ENCODE results near the gene CDH2.

The CDH2 gene

DNA sequence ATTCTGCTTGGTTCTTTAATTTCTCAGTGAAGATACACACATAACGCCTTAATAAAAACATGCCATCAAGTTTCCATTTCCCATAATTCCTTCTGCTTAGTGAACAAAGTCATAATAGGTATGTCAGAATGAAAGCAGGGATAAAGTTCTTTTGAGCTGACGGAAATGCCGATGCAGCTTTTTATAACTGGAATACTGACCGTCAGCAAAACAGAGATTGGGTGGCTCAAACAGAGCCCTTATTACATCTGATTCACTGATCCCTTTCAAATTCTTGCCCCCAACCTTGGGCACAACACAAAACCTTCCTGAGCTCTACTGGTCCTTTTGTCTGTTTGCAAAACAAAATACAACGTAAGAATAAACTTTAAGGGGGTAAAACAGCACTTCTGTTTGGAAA, 140.4 kb downstream of the CDH2 start:
- TF ChIP-seq, protein P1, sequence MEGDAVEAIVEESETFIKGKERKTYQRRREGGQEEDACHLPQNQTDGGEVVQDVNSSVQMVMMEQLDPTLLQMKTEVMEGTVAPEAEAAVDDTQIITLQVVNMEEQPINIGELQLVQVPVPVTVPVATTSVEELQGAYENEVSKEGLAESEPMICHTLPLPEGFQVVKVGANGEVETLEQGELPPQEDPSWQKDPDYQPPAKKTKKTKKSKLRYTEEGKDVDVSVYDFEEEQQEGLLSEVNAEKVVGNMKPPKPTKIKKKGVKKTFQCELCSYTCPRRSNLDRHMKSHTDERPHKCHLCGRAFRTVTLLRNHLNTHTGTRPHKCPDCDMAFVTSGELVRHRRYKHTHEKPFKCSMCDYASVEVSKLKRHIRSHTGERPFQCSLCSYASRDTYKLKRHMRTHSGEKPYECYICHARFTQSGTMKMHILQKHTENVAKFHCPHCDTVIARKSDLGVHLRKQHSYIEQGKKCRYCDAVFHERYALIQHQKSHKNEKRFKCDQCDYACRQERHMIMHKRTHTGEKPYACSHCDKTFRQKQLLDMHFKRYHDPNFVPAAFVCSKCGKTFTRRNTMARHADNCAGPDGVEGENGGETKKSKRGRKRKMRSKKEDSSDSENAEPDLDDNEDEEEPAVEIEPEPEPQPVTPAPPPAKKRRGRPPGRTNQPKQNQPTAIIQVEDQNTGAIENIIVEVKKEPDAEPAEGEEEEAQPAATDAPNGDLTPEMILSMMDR (IDR thresholded peaks at IDR 0.05): no peak

DNA sequence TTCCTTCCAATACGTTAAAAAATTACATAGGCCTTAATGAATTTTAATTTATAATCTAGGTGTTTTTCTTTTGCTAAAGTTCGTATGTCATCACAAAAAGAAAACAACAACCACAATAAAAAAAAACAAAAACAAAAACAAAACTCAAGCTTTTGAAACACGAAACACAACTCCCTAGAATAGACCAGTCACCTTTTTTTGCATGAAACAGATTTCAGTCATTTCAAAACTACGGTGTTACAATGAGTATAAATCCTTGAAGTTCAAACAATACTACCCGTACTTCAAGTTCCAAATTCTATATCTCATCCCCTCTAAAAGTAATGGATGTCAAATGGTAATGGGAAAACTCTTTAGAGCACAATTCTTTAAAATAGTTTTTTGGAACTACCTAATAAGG, 142.4 kb downstream of the CDH2 start:
- TF ChIP-seq, protein P1 (IDR thresholded peaks at IDR 0.05): no peak

DNA sequence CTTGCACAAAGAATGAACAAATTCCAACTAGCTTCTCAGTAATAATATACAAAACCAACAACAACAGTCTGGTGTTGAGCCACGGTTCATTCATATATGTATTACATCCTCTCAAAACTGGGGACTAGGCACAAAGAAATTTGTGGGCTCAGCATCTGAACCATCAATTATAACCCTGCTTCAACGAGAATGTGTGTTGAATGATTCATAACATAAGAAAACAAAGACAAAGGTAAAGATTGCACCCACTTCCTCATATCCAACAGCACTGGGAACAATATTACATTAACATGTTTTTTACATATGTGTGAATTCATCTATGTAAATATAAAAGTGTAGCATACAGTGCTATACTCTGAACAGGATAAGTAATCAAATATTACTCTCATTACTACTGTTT, 144.8 kb downstream of the CDH2 start:
- TF ChIP-seq, protein P1 (IDR thresholded peaks at IDR 0.05): no peak

DNA sequence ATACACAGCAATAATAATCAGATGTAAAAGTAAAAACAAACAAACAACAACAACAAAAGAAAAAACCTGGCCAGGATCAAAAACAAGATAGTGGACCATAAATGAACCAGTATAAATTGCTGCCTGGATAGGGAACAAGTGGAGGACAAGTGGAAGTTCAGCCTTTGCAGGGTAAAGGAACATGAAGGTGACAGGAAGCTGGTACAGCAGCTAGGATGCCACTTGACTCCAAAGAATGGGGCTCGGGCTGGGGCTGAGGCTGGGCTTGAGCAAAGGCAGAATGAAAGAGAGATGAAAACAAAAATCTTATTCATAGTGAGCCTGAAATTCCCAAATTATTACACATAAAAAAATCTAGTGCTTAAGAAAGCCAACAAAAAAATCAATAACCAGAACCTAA, 146.5 kb downstream of the CDH2 start:
- TF ChIP-seq, protein P1 (IDR thresholded peaks at IDR 0.05): no peak

DNA sequence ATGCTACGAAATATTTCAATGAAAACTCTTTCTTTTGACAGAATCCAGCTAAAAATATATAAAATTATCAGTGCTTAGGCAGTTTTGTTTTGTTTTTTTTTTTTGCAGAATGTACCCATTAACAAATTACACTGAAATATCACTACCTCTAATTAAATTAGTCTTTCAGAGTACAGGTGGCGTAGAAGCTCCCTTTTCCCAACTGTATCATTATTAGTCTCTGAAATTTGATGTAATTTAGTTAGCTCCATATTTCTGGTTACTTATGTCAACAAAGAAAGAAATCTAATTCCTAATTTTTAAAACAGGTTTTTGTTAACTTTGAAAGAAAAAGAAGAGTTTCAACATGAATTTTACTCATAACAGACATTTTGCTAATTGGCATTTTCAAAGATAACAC, 149.2 kb downstream of the CDH2 start:
- TF ChIP-seq, protein P1 (IDR thresholded peaks at IDR 0.05): no peak

DNA sequence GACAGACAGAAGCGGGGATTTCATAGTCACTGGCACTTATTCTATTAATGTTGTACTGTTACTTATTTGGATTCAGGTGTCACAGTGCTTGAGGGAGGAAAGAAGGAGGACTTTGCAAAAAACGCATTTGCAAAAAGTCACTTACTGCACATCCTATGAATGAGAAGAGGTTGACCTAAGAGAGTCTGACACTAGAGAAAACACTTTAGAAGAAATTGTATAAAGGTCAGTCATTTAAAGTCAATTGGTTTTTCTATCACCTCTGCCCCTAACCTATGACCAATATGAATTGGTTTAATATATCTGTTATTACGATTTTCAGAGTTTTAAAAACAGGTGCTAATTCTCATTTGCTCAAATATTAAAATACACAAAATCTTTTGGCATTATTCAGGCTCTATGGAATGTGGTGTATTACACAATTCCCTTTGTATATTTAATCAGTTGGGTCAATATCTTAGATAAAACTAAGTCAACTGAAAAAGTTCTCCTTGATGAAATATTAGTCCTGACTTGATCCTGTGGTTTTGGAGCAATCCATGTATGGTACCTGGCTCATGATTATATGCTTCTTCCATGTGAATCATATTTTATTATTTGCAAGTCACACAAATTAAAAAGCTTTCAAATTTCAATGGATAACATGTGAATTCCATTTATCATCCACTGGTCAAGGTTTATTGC, 157.4 kb downstream of the CDH2 start:
- TF ChIP-seq, protein P1 (IDR thresholded peaks at IDR 0.05): no peak

DNA sequence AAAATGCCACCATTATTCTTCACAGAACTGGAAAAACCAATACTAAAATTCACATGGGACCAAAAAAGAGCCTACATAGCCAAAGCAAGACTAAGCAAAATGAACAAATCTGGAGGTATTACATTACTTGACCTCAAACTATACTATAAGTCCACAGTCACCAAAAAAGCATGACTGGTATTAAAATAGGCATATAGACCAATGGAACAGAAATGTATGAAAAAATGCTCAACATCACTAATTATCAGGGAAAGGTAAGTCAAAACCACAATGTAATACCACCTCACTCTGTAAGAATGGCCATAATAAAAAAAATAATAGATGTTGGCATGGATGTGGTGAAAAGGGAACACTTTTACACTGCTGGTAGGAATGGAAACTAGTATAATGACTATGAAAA, 158.6 kb downstream of the CDH2 start:
- TF ChIP-seq, protein P1 (IDR thresholded peaks at IDR 0.05): no peak

DNA sequence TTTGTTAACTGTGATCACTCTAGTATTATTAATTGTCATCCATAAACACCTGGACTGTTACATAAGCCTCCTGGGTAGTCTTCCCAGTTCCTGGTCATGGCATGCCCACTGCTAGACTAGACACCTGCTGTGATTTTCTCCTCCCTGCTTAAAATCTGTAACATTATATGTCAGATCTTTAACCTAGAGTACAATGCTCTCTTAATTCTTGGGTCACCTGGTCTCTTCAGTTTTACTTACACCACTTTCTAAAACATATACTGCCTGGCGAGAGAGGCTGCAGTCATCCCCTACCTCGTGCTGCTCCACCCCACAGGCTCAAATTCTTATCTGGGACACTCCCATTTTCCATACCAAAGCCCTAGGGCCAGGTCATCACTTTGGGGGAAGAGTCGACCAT, 161.3 kb downstream of the CDH2 start:
- TF ChIP-seq, protein P1 (IDR thresholded peaks at IDR 0.05): no peak

All from LNCAP (cell line).